HG03103 (cell line): ENCODE results near the gene TMEM214.

Source experiments
- ATAC-seq: cut with Tn5 transposase; IDR thresholded peaks from one replicate; pipeline ENCODE4 v1.9.1; 2021; ENCODE audit warnings: low read depth; ENCODE audit not compliant: unreplicated experiment

Gene TMEM214

GRCh38 chr2:27038631-27039339, 6.0 kb downstream of the TMEM214 start:
- ATAC-seq, result no peak

GRCh38 chr2:27039426-27039825, 6.7 kb downstream of the TMEM214 start:
- no peak for ATAC-seq

- ATAC-seq, result no peak
These were observed 7.1 kb downstream of the TMEM214 start for GRCh38 chr2:27039871-27040270.

DNA sequence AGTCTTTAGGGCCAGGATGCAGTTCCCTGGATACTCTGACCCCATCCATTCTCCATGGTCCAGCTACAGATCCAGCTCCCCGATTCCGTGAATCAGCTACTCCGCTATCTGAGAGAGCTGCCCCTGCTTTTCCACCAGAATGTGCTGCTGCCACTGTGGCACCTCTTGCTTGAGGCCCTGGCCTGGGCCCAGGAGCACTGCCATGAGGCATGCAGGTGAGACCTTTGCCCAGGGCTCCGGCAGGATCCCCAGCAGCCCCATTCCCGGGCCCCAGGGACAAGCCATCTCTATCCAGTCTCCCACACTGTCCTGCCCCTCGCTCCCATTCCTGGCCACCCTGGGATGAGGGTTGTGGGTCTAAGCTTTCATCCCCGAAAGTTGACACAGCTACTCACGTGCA, 7.5 kb downstream of the TMEM214 start:
- no peak for ATAC-seq

GRCh38 chr2:27041752-27042151, 9.0 kb downstream of the TMEM214 start:
- ATAC-seq, result peak; percentile 13

- peak; percentile 78 for ATAC-seq
These were observed 9.4 kb downstream of the TMEM214 start for GRCh38 chr2:27042159-27042661.

DNA sequence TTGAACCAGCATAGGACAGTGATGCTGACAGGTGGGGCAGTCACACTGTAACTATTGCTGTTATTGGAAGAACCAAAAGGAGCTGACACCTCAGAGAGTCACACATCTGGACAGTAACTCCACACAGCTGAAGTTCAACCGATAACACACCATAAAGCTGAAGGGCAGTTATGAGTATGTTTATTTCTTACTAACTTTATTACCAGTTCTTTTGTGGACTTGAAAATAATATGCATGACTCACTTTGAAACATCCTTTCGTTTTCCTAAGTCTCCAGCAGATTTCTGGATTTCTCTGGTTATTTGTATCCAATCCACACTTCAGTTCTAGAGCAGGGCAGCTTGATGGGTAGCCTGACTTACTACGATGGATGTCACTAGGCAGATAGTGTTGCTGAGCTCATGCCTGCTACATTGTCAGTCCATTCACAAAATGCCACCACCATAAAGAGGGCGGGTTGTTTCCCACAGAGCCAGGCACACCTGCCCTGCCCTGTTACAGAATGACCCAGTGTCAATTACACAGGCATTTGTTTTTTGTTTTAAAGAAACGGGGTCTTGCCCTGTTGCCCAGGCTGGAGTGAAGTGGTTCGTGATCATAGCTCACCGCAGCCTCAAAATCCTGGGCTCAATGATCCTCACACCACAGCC, 10.3 kb downstream of the TMEM214 start:
- no peak for ATAC-seq

DNA sequence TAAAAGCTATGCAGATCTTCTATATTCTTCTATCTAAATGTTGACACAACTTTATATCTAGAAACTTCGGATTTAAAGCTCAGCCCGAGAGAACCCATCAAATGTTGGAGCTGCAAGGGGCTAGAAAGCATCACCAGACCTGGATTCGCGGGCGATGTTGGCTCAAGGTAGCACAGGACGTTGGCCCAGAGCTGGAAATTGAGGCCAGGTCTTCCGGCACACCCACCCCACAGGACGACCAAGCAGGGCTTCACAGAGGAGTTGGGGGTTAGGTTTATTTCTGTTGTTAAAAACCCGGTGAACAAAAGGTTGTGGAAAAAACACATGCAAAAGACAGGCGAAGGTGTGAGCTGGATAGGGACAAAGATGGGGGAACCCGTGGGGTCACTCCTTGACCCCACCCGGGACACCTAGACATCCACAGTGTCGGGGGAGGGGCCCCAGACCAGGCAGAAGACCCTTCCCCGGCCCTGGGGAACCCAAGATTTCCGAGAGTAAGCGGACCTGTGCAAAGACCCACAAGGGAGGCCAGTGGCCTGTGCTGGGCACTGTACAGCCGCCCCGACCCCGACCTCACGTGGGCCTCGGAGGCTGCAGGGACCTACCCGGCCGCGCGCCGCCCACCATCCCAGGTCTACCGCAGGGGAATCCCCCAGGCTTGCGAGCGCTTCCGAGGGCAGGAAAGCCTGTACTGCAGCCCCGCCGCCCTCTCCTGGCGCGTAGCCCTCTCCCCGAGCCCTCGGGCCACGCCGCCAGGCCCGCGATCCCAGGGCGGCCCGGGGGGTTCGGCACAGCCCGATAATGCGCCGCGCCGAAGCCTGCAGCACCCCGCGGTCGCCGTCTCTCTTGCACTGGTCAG, 16.9 kb downstream of the TMEM214 start:
- ATAC-seq, result no peak

DNA sequence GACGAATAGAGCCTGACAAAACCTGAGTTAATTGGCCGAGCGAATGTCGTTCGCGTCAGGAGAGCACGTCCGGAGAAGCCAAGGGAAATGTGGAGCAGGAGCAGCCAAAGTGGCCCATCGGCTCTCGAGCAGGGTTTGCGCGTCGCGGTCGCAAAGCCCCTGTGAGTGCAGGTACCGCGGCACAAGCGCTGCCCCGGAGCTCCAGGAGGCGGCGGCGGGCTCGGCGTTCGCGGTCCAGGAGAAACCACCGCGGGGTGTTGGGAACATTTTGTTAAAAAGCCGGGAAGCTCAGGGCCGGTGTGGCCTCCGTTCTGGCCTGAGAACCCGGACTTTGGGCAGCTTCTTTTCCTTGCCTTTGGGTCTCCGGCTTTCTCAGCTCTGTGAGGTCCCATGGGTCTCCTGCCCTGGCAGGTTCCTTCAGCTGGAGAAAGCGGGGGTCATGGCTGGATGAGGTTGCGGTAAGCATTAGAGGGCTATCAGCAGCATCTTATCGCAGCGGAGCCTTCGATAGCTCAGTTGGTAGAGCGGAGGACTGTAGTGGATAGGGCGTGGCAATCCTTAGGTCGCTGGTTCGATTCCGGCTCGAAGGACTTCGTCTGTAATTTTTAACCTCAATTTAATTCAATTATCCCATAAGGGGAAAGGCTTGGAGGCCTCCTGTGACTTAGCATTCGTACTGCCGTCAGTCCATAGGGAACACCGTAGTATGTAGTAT, 17.7 kb downstream of the TMEM214 start:
- peak; percentile 37 for ATAC-seq

- ATAC-seq, result peak; percentile 55
These were observed 18.5 kb downstream of the TMEM214 start, which contains the start of gene AGBL5 for GRCh38 chr2:27050996-27051901. Gene AGBL5, plus strand, starts transcription at chr2:27051668. Its CDS starts 1,291 bp downstream, at chr2:27052959.

DNA sequence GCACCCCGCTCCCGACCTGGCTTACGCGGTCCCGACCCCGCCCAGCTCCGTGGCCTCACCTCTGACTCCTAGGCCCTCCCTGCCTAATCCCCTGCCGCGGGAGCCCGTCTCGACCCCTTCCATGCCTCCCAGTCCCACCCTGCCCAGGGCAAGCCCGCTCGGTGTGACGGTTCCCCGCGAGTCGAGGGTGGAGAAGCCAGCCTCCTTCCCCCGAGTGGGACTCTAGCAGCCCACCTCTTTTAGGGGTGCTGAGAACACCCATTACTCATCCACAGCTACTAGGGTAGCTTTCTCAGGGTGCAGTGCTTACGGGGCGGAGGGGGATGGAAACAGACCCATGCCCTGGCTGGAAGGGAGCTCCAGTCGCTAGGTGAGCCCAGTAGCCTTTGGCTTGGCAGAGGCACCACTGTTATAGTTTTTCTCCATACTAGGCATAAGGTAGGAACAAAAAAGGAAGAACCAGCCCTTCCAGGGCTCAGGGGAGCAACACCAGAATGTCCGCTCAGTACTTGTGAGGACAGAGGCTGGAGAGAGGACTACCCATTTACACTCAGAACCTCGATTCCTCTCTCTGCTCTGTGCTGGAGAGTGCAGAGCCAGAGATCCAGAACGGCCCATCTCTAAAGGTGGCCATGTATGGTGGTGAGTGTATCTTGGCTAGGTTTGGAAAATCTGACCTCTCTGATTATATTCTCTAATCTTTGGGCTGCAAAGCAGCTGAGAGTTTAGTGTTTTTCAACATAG, 19.3 kb downstream of the TMEM214 start:
- no peak for ATAC-seq

GRCh38 chr2:27053321-27053720, 20.6 kb downstream of the TMEM214 start:
- no peak for ATAC-seq

DNA sequence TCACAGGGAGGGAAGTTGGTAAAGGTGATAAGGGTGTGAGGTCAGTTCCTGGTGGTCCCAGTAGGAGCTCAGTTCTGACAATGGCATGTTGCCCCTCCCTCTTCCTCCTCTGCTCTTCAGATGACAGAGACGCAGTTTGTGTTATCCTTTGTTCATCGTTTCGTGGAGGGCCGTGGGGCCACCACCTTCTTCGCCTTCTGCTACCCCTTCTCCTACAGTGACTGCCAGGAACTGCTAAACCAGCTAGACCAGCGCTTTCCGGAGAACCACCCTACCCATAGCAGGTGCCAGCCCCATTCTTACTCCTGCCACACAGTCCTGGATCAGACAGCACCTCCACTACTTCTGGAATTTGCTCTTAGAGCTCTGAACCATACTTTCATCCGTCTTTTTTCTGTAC, 21.0 kb downstream of the TMEM214 start:
- ATAC-seq, result no peak

DNA sequence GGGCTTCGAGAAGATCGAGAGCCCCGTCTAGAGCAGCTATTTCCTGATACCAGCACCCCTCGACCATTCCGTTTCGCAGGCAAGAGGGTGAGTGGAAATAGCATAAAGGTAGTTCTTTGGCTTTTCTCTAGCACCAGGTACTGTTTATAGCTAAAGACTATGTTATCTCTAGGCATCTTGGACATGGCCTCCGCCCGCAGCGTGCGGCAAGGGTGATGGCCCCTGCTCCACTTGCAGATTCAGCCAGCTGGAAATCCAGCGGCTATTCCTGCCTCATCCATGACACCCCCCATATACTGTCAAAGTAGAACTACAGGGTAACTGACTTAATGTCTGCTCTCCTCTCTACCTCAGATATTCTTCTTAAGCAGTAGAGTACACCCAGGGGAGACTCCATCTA, 22.0 kb downstream of the TMEM214 start:
- no peak for ATAC-seq

DNA sequence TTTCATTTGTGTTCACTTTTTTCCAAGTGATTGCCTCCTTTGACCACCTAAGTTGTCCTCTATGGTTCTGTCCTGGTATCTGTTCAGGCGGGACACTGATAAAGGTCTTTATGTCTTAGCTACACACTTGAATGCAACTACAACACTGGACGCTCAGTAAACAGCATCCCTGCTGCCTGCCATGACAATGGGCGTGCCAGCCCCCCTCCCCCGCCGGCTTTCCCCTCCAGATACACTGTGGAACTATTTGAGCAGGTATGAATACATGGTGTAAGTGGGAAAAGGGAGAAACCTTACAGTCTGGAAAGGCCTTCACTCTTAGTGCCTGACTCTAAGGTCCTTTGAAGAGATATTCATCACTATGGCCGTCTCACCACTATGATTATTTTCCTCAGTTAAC, 24.4 kb downstream of the TMEM214 start:
- no peak for ATAC-seq

- ATAC-seq, result no peak
These were observed 25.4 kb downstream of the TMEM214 start for GRCh38 chr2:27058210-27058609.

- ATAC-seq, result no peak
These were observed 26.5 kb downstream of the TMEM214 start for GRCh38 chr2:27059141-27059820.

- ATAC-seq, result no peak
These were observed 27.6 kb downstream of the TMEM214 start for GRCh38 chr2:27060323-27060722.
